ENCODE results near the gene RPA4. TPM values are rescaled to one million over a fixed set of nuclear protein-coding genes. Genes with fewer than 3 reads are reported as not detected.

The RPA4 gene
- polyA plus RNA-seq, 3 donors, result 0.13 TPM; not detected in 2

DNA sequence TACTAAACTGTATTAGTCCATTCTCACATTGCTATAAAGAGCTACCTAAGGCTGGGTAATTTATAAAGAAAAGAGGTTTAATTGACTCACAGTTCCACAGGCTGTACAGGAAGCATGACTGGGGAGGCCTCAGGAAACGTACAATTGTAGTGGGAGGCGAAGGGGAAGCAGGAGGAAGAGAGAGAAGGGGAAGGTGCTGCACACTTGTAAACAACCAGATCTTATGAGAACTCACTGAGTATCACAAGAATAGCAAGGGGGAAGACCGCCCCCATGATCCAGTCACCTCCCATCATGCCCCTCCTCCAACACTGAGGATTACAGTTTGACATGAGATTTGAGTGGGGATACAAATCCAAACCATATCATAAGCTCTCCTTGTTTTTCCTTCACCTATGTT is 40.9 kb downstream of the RPA4 start:
- no peak overlapping the region for H3K27ac ChIP-seq (ENCODE audit: low read depth, low read length)
- 60 to 93% (median 69%) methylated on average over 3 of the region's 3 CpGs for WGBS, 3 donors

DNA sequence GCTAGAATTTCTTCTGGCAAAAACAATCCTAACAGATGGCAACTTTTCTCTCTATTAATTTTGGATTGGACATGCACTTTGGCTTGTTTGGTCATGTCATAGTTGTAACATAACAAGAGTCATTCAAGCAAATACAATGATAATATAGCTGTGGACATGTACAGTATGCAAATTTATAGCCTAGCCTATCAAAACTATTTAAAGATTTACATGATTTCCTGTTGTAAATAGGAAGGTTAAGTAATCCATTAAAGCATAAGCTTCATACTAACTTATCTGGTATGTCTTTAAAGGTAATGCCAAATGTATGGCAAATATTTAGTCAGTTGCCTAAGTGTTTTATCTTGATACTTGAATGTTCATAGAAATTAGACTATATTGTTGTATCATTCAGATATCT is 45.3 kb downstream of the RPA4 start:
- no peak overlapping the region for H3K27ac ChIP-seq (ENCODE audit: low read depth, low read length)

Other genes with a start within 250 kb of the RPA4 start
- gene DIAPH2, start 199.1 kb upstream of the RPA4 start, polyA plus RNA-seq, result 10 to 100 TPM in 1 of 3 donors, 1 to 10 TPM in 2; 2.1 to 11.7 (median 8.0) TPM

Measured in adipose tissue (tissue), 3 donors.